ENCODE measurements around the gene HSD17B13.

DNA sequence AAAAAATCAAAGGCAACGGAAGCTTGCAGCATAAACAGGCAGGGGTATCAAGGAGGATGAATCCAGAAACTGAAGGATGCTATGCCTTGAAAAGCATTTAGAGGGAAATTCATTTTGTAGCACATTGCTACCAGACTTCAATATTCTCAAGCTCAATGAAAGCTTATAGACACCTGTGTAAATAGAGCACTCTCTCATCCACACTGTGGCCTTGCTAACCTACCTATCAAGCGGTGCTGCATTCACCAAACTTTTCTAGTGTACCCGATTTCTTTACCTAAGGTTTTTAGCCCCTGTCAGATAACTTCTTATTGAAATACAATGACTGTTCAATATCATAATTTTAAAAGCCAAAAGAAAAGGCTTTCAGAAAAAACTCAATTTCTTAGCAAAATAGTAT is 20.2 kb upstream of the HSD17B13 start:
- TF ChIP-seq RFX5 (IDR thresholded peaks at IDR 0.05; ENCODE audit: low read depth, low read length) (no peak), ZBTB39 (CRISPR knock-in tag; IDR thresholded peaks at IDR 0.05) (no peak), CTCF (CRISPR knock-in tag; IDR thresholded peaks at IDR 0.05) (no peak)
- TF ChIP-seq, protein P1, sequence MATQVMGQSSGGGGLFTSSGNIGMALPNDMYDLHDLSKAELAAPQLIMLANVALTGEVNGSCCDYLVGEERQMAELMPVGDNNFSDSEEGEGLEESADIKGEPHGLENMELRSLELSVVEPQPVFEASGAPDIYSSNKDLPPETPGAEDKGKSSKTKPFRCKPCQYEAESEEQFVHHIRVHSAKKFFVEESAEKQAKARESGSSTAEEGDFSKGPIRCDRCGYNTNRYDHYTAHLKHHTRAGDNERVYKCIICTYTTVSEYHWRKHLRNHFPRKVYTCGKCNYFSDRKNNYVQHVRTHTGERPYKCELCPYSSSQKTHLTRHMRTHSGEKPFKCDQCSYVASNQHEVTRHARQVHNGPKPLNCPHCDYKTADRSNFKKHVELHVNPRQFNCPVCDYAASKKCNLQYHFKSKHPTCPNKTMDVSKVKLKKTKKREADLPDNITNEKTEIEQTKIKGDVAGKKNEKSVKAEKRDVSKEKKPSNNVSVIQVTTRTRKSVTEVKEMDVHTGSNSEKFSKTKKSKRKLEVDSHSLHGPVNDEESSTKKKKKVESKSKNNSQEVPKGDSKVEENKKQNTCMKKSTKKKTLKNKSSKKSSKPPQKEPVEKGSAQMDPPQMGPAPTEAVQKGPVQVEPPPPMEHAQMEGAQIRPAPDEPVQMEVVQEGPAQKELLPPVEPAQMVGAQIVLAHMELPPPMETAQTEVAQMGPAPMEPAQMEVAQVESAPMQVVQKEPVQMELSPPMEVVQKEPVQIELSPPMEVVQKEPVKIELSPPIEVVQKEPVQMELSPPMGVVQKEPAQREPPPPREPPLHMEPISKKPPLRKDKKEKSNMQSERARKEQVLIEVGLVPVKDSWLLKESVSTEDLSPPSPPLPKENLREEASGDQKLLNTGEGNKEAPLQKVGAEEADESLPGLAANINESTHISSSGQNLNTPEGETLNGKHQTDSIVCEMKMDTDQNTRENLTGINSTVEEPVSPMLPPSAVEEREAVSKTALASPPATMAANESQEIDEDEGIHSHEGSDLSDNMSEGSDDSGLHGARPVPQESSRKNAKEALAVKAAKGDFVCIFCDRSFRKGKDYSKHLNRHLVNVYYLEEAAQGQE (IDR thresholded peaks at IDR 0.05; ENCODE audit: borderline replicate concordance in 1 of 2, low read depth in 1 of 2, low read length in 2 of 2) = no peak
